Right lobe of liver (tissue), 4 donors: Measurements from ENCODE around the gene HSD17B12.

Source experiments
- POLR2A ChIP-seq: fragments of 450-650 bp; IDR thresholded peaks from one replicate; pipeline ENCODE4 v1.6.1; 2017; ENCODE audit warnings: antibody characterized with exemption, mild to moderate bottlenecking
- TF ChIP-seq, protein P1 (sequence below), 4 donors: fragments of 200-600 bp in 3 of 4; fragments of 450-650 bp in 1 of 4; IDR thresholded peaks; one replicate each; pipeline versions ENCODE4 v1.5.1 to v1.8.0; 2016 to 2022; ENCODE audit warnings: antibody characterized with exemption in 4 of 4, mild to moderate bottlenecking in 2 of 4
- donor health status: DM: no; HTN: no; CAD: no.
- donor health status: DM: no; HTN: no; CAD: no.
- donor health status: DM: no; HTN: yes; CAD: no.

DNA sequence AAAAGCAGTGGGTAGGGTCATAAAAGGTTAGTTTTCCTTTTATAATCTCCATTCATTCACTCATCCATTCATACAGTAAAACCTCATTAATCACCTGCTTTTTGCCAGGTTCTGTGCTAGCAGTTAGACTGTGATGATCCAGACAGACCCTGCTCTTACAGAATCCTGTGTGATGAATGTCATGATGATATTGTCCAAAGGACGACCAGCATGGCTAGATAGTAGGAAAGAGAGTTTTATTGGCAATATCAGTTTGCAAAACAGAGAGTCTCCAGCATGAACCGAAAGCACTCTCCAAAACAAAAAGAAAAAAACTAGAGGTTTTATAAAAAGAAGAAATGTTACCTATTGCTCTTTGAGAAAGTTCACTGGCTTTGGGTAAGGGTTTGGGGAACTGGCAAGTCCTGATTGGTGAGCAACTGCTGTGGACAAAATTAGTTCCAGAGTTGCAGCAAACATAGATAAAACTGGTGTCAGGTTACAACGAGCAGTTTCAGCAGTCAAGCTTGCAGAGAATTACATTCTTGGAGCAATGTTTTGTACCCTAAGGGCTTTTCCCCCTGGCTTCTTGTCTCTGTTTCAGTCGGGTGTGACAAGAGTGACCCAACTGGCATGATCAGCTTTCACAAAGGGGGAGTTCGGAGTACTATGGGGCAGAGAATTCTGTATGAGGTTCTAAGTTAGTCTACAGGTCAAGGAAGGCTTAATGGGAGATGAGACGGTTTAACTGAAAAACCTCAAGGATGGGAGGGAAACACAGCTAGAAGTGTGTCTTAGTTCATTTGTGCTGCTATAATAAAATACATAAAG, 58.3 kb downstream of the HSD17B12 start:
- TF ChIP-seq, protein P1, sequence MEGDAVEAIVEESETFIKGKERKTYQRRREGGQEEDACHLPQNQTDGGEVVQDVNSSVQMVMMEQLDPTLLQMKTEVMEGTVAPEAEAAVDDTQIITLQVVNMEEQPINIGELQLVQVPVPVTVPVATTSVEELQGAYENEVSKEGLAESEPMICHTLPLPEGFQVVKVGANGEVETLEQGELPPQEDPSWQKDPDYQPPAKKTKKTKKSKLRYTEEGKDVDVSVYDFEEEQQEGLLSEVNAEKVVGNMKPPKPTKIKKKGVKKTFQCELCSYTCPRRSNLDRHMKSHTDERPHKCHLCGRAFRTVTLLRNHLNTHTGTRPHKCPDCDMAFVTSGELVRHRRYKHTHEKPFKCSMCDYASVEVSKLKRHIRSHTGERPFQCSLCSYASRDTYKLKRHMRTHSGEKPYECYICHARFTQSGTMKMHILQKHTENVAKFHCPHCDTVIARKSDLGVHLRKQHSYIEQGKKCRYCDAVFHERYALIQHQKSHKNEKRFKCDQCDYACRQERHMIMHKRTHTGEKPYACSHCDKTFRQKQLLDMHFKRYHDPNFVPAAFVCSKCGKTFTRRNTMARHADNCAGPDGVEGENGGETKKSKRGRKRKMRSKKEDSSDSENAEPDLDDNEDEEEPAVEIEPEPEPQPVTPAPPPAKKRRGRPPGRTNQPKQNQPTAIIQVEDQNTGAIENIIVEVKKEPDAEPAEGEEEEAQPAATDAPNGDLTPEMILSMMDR (IDR thresholded peaks at IDR 0.05): no peak
- TF ChIP-seq POLR2A: no peak
